PFSK-1 (cell line): ENCODE data around the gene CTDSP2.

Experiments
- FOXP2 ChIP-seq: optimal IDR thresholded peaks from 2 replicates; pipeline ENCODE3; 2011; ENCODE audit warnings: borderline replicate concordance, control low read depth, inconsistent platforms; ENCODE audit not compliant: insufficient read depth; ENCODE audit errors: extremely low read length, extremely low read depth
- POLR2AphosphoS5 ChIP-seq: IDR thresholded peaks from 2 replicates; pipeline ENCODE4 v1.6.1; 2012; ENCODE audit warnings: low read depth, mild to moderate bottlenecking, control low read depth, low read length, moderate library complexity
- SIN3A ChIP-seq: IDR thresholded peaks from 2 replicates; pipeline ENCODE4 v1.6.1; 2012; ENCODE audit warnings: mild to moderate bottlenecking, low read length, moderate library complexity, borderline replicate concordance; ENCODE audit not compliant: insufficient read depth
- TAF1 ChIP-seq: IDR thresholded peaks from 2 replicates; pipeline ENCODE4 v1.6.1; 2012; ENCODE audit warnings: low read length, control low read depth, borderline replicate concordance; ENCODE audit not compliant: insufficient read depth
- TF ChIP-seq, protein P1 (sequence below), 2 experiments: IDR thresholded peaks; 2 replicates each; pipeline versions ENCODE4 v1.6.1 to v1.8.0; 2011 to 2012; ENCODE audit warnings: low read depth in 2 of 2, low read length in 2 of 2, control low read depth in 1 of 2, inconsistent platforms in 1 of 2, mild to moderate bottlenecking in 1 of 2, moderate library complexity in 1 of 2; ENCODE audit not compliant: insufficient read depth in 1 of 2

- no peak for TF ChIP-seq POLR2AphosphoS5
- TF ChIP-seq FOXP2: no peak
- TF ChIP-seq SIN3A: no peak
- TF ChIP-seq TAF1: no peak
- TF ChIP-seq, protein P1, sequence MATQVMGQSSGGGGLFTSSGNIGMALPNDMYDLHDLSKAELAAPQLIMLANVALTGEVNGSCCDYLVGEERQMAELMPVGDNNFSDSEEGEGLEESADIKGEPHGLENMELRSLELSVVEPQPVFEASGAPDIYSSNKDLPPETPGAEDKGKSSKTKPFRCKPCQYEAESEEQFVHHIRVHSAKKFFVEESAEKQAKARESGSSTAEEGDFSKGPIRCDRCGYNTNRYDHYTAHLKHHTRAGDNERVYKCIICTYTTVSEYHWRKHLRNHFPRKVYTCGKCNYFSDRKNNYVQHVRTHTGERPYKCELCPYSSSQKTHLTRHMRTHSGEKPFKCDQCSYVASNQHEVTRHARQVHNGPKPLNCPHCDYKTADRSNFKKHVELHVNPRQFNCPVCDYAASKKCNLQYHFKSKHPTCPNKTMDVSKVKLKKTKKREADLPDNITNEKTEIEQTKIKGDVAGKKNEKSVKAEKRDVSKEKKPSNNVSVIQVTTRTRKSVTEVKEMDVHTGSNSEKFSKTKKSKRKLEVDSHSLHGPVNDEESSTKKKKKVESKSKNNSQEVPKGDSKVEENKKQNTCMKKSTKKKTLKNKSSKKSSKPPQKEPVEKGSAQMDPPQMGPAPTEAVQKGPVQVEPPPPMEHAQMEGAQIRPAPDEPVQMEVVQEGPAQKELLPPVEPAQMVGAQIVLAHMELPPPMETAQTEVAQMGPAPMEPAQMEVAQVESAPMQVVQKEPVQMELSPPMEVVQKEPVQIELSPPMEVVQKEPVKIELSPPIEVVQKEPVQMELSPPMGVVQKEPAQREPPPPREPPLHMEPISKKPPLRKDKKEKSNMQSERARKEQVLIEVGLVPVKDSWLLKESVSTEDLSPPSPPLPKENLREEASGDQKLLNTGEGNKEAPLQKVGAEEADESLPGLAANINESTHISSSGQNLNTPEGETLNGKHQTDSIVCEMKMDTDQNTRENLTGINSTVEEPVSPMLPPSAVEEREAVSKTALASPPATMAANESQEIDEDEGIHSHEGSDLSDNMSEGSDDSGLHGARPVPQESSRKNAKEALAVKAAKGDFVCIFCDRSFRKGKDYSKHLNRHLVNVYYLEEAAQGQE (IDR thresholded peaks at IDR 0.05; ENCODE audit: insufficient read depth in 1 of 2, low read depth in 2 of 2, low read length in 2 of 2): no peak
These were observed 39.2 kb downstream of the CTDSP2 start for GRCh38 chr12:57807285-57807684.
